Loucy (cell line): ENCODE data around the gene APOL4.

Experiments
- H2AFZ ChIP-seq: fragments of 200-600 bp; sonication (generic); 2 replicates; pipeline ENCODE4 v1.6.0; 2016; ENCODE audit warnings: antibody characterized with exemption, mild to moderate bottlenecking, low read length, moderate library complexity
- H3F3A ChIP-seq: fragments of 200-600 bp; 2 replicates; pipeline ENCODE4 v1.6.0; 2016; ENCODE audit warnings: antibody characterized with exemption, low read depth, mild to moderate bottlenecking
- H3K27me3 ChIP-seq: fragments of 200-600 bp; sonication (generic); 2 replicates; pipeline ENCODE4 v1.6.1; 2014; ENCODE audit warnings: low read length, mild to moderate bottlenecking; ENCODE audit not compliant: insufficient read depth, poor library complexity, severe bottlenecking
- H3K36me3 ChIP-seq: fragments of 200-600 bp; sonication (generic); 2 replicates; pipeline ENCODE4 v1.6.1; 2016; ENCODE audit warnings: low read length; ENCODE audit not compliant: insufficient read depth
- H3K4me1 ChIP-seq: fragments of 200-600 bp; sonication (generic); 2 replicates; pipeline ENCODE4 v1.5.1; 2014; ENCODE audit warnings: low read length, mild to moderate bottlenecking; ENCODE audit not compliant: insufficient read depth, poor library complexity, severe bottlenecking
- H3K4me2 ChIP-seq: fragments of 200-600 bp; sonication (generic); 2 replicates; pipeline ENCODE4 v1.6.0; 2014; ENCODE audit warnings: antibody characterized with exemption, low read length, low read depth, mild to moderate bottlenecking; ENCODE audit not compliant: poor library complexity, severe bottlenecking
- H3K4me3 ChIP-seq: fragments of 200-600 bp; sonication (generic); 2 replicates; pipeline ENCODE4 v1.5.1; 2014; ENCODE audit warnings: low read length, mild to moderate bottlenecking, mixed read lengths; ENCODE audit not compliant: poor library complexity, severe bottlenecking
- H3K79me2 ChIP-seq: fragments of 200-600 bp; sonication (generic); 2 replicates; pipeline ENCODE4 v1.6.1; 2014; ENCODE audit warnings: low read length; ENCODE audit not compliant: insufficient read depth
- H3K9ac ChIP-seq: fragments of 200-600 bp; sonication (generic); 2 replicates; pipeline ENCODE4 v1.6.0; 2014; ENCODE audit warnings: mild to moderate bottlenecking, low read depth, low read length, moderate library complexity; ENCODE audit not compliant: poor library complexity, severe bottlenecking
- H3K9me2 ChIP-seq: fragments of 200-600 bp; sonication (generic); replicated peaks from 2 replicates; pipeline ENCODE4 v1.6.1; 2016; ENCODE audit warnings: low read depth, low read length, mixed read lengths
- H3K9me3 ChIP-seq: fragments of 200-600 bp; sonication (generic); 2 replicates; pipeline ENCODE4 v1.6.1; 2014; ENCODE audit warnings: mild to moderate bottlenecking, antibody characterized with exemption, low read length, low read depth; ENCODE audit not compliant: insufficient read depth
- H4K20me1 ChIP-seq: fragments of 200-600 bp; sonication (generic); 2 replicates; pipeline ENCODE4 v1.6.0; 2014; ENCODE audit warnings: antibody characterized with exemption, low read length, mild to moderate bottlenecking; ENCODE audit not compliant: insufficient read depth, poor library complexity, severe bottlenecking
- EZH2phosphoT487 ChIP-seq: fragments of 200-600 bp; IDR thresholded peaks from 2 replicates; pipeline ENCODE4 v1.6.1; 2018; ENCODE audit warnings: antibody characterized with exemption, mild to moderate bottlenecking, moderate library complexity, borderline replicate concordance
- TF ChIP-seq, protein P1 (sequence below): fragments of 200-600 bp; sonication (generic); conservative IDR thresholded peaks from 2 replicates; pipeline ENCODE4 v1.5.1; 2014; ENCODE audit warnings: mild to moderate bottlenecking, antibody characterized with exemption, low read length

The APOL4 gene

DNA sequence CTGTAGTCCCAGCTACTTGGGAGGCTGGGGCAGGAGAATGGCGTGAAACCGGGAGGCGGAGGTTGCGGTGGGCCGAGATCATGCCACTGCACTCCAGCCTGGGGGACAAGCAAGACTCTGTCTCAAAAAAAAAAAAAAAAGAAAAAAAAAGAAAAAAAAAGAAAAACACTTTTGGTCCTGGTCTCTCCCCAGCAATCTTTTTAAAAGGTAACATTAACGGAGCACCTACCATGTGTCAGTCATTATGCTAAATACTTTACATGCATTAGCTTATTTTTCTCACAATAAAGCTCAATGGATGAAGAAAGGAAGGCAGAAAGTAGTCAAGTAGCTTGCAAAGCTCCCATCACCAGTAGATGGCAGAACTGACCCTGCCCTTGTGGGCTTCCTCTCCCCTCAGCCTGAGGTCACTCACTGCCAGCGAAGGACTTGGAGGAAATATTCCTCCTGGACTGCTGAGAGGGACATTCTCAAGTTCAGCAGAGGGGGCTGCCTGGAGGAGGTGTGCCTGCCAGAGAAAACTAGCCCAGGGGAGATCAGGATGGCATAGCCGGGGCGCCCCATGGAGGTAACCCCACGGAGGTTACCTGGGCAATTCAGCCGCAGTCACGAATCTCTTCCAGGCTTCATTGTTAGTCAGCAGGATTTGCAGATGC, 56.6 kb downstream of the APOL4 start:
- Histone ChIP-seq H3K4me3 (no peak overlapping the region), H3K36me3 (no peaks in the 10 kb centered on the region), H3K27me3 (no peaks in the 10 kb centered on the region), H4K20me1 (no peaks in the 10 kb centered on the region), H3F3A (no peaks in the 10 kb centered on the region), H3K79me2 (no peaks in the 10 kb centered on the region), H3K4me1 (peaks cover 15% of the 10 kb centered on the region), H3K4me2 (peak overlapping the region; percentile 2), H2AFZ (peak overlapping the region; percentile 39; the same call in 1 of the 2 replicates), H3K9ac (no peak overlapping the region), H3K9me2 (no peaks in the 10 kb centered on the region), H3K9me3 (no peaks in the 10 kb centered on the region)
- no peak for TF ChIP-seq EZH2phosphoT487
- TF ChIP-seq, protein P1, sequence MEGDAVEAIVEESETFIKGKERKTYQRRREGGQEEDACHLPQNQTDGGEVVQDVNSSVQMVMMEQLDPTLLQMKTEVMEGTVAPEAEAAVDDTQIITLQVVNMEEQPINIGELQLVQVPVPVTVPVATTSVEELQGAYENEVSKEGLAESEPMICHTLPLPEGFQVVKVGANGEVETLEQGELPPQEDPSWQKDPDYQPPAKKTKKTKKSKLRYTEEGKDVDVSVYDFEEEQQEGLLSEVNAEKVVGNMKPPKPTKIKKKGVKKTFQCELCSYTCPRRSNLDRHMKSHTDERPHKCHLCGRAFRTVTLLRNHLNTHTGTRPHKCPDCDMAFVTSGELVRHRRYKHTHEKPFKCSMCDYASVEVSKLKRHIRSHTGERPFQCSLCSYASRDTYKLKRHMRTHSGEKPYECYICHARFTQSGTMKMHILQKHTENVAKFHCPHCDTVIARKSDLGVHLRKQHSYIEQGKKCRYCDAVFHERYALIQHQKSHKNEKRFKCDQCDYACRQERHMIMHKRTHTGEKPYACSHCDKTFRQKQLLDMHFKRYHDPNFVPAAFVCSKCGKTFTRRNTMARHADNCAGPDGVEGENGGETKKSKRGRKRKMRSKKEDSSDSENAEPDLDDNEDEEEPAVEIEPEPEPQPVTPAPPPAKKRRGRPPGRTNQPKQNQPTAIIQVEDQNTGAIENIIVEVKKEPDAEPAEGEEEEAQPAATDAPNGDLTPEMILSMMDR = peak; percentile 90

DNA sequence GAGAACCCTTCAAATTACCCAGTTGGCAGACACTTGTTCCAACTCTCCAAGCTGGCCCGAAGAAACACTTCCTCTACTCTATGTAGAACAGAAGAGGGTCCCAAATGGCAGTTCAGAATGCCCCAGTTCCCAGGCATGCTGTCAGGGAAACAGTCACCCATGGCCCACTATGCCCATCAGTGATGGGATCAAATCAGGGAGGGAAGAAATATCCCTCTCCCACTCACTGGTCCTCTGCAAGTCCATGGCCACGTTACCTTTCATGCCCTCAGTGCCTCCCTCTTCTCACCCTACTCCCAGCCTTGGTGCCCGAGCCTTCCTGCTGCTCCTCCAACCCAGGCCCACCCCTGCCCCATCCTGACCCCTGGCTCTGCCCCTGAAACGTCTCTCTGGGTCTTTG, 57.7 kb downstream of the APOL4 start:
- Histone ChIP-seq H3K9ac (no peak overlapping the region), H3K4me2 (no peak overlapping the region), H3K79me2 (no peaks in the 10 kb centered on the region), H3F3A (no peaks in the 10 kb centered on the region), H4K20me1 (no peaks in the 10 kb centered on the region), H3K4me3 (no peak overlapping the region), H3K4me1 (peaks cover 15% of the 10 kb centered on the region), H3K9me3 (no peaks in the 10 kb centered on the region), H3K36me3 (no peaks in the 10 kb centered on the region), H3K27me3 (no peaks in the 10 kb centered on the region), H2AFZ (no peak overlapping the region), H3K9me2 (no peaks in the 10 kb centered on the region)
- TF ChIP-seq, protein P1 = no peak
- no peak for TF ChIP-seq EZH2phosphoT487

DNA sequence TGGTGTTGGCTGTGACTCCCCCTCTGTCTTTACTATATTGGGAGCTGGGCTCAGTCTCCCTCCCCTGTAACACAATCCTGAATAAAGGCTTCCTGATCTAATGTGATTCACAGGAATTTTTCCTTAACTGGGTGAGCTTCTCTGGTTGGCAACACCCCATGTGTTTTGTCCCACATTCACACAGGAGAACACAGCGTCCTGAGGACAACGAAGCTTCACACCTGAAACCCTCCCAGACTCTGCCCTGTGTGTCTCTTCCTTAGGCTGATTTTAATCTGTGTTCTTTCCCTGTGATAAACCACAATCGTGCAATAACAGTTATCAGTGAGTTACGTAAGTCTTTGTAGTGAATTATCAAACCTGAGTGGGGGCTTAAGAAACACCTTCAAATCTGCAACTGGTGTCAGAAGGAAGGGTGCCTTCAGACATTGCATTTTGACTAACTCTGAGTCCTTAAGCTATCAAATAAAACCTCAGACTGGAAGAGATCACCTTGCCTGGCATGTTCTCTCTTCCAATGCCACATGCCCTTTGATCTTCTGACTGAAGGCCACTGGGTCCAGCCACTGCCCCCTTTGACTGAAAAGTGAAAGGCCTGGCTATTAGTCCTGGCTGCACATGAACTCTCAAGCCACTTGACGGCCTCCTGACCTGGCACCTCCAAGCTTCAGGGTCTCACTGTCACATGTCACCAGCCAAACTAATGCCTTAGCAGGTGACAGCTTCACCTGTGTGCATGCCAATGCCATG, 58.4 kb downstream of the APOL4 start:
- Histone ChIP-seq H3K9me3 (no peaks in the 10 kb centered on the region), H3K9ac (no peak overlapping the region), H3K4me3 (no peak overlapping the region), H3K79me2 (no peaks in the 10 kb centered on the region), H4K20me1 (no peaks in the 10 kb centered on the region), H3K9me2 (no peaks in the 10 kb centered on the region), H3K4me2 (no peak overlapping the region), H3F3A (no peaks in the 10 kb centered on the region), H2AFZ (no peak overlapping the region), H3K4me1 (peaks cover 15% of the 10 kb centered on the region), H3K36me3 (no peaks in the 10 kb centered on the region), H3K27me3 (no peaks in the 10 kb centered on the region)
- no peak for TF ChIP-seq EZH2phosphoT487
- TF ChIP-seq, protein P1 = no peak
